Heart right ventricle (tissue), 16 donors: ENCODE results near the gene DGKH. TPM values are rescaled to one million over a fixed set of nuclear protein-coding genes. Genes with fewer than 3 reads are reported as not detected.

Experiments
- ATAC-seq, 8 donors: fragments of 200-7000 bp; cut with Tn5 transposase; one replicate each; pipeline ENCODE4 v1.9.1; 2020; ENCODE audit warnings: mild to moderate bottlenecking in 8 of 8, moderate library complexity in 8 of 8, moderate number of reproducible peaks in 1 of 8
- DNase-seq, 2 donors: peaks; one replicate each; pipeline ENCODE4 v3.0.0-alpha.2; 2020
- H3K27ac ChIP-seq, 10 donors: fragments of 200-600 bp; sonication (generic) in 2 of 10; one replicate each; pipeline versions ENCODE4 v1.5.0 to v1.8.0; 2020 to 2022; ENCODE audit warnings: mild to moderate bottlenecking in 3 of 10
- H3K27me3 ChIP-seq, 7 donors: fragments of 200-600 bp; one replicate each; pipeline ENCODE4 v1.8.0; 2021 to 2022; ENCODE audit warnings: mild to moderate bottlenecking in 2 of 7
- H3K36me3 ChIP-seq, 9 donors: fragments of 200-600 bp; sonication (generic) in 1 of 9; one replicate each; pipeline versions ENCODE4 v1.5.0 to v1.8.0; 2020 to 2022; ENCODE audit warnings: mild to moderate bottlenecking in 2 of 9
- H3K4me1 ChIP-seq, 9 donors: fragments of 200-600 bp; sonication (generic) in 1 of 9; one replicate each; pipeline versions ENCODE4 v1.5.0 to v1.8.0; 2020 to 2022; ENCODE audit warnings: mild to moderate bottlenecking in 4 of 9
- H3K4me3 ChIP-seq, 10 donors: fragments of 200-600 bp; sonication (generic) in 2 of 10; one replicate each; pipeline versions ENCODE4 v1.5.0 to v1.8.0; 2020 to 2022; ENCODE audit warnings: mild to moderate bottlenecking in 7 of 10, moderate library complexity in 2 of 10
- H3K9me3 ChIP-seq, 11 donors: fragments of 200-600 bp in 10 of 11; sonication (generic) in 2 of 11; one replicate each; pipeline versions ENCODE4 v1.5.0 to v1.8.0; 2013 to 2022; ENCODE audit warnings: mild to moderate bottlenecking in 2 of 11, control low read depth in 1 of 11, moderate library complexity in 1 of 11
- WGBS, 2 donors: extraction: QIAGEN DNeasy Blood & Tissue Kit; methylation state at CpG; one replicate each; pipeline ENCODE4 v1.1.7; 2013; ENCODE audit warnings: inconsistent platforms in 1 of 2; 5-methylcytosine and 5-hydroxymethylcytosine counted together
- intact Hi-C, 10 donors: fragments of 100-400 bp; cut with DNase I; formaldehyde crosslinking; loops; one replicate each; pipeline versions ENCODE4 v1.11.1 to v1.14.2; 2022
- polyA plus RNA-seq, 2 donors: library from polyadenylated mRNA; stranded (reverse); fragments of 200-250 nt; gene quantifications; one replicate each; pipeline ENCODE4 v1.2.3, GENCODE V29; 2013
- total RNA-seq, 10 donors: library from RNA; stranded (reverse); fragmentation: NEBNext Ultra II Directional in 3 of 10; extraction: Animal tissue kit (Norgen Biotek cat#: 25700) in 3 of 10; gene quantifications; one replicate each; pipeline versions ENCODE4 v1.2.1 to v1.2.4, GENCODE V29; 2021 to 2023
- TF ChIP-seq, protein P1 (sequence below), 9 donors: fragments of 200-600 bp; sonication (generic) in 2 of 9; IDR thresholded peaks; one replicate each; pipeline versions ENCODE4 v1.5.0 to v1.8.0; 2021 to 2022; ENCODE audit warnings: antibody characterized with exemption in 9 of 9, mild to moderate bottlenecking in 5 of 9, moderate library complexity in 1 of 9
- donor health status: Arrhythmogenic right ventricular cardiomyopathy.
- donor health status: ischemic (EF 13 %, LVEDD 7.1; RV severe dilation, severe dysfunction).
- donor health status: healthy with polysubstance abuse.
- donor health status: DM: no; HTN: yes; CAD: no.
- donor health status: DM: no; HTN: no; CAD: no.
- donor health status: ischemic (EF 25% LVEDD 6.9; RV normal size, moderate dysfunction).
- donor health status: ischemic (EF 25% LVEDD 5.7; RV mildly dilated, moderate dysfunction).
- donor health status: healthy.
- donor health status: DM: yes; HTN: yes; CAD: no.
- donor health status: Ischemic cardiomyopathy.
- donor health status: ischemic (EF 35%, LVEDD 5.7; RV mildly dilated, moderate dysfunction).
- donor health status: nonischemic (EF 11% LVEDD 7.7; RV severe dilation, severe dysfunction).
- donor health status: DM: yes; HTN: yes; CAD: no.
- donor health status: PGD.
- donor health status: ischemic (EF 29% LVEDD 5.4; RV normal size, mild dysfunction).
- donor health status: nonischemic (EF 23%, LVEDD 6.1; RV moderate dilation, normal function).

DGKH gene
- total and polyA plus RNA-seq, 12 donors: 1.2 to 11.0 (median 7.2) TPM

DNA sequence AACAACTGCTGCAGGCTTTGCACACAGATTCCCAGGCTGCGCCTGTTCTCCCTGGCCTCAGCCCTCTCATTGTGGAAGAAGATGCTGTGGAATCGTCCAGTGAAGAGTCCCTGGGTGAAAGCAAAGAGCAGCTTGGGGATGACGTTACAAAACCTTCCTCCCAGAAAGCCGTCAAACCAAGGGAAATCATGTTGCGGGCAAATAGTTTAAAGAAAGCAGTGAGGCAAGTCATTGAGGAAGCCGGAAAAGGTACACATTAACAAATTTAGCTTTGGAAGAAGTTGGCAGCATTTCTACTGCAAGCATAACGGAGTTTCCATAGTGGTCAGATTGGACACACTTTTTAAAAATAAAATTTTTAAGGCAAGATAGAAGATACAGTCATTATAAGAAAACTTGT, 140.6 kb downstream of the DGKH start:
- 86 to 89% methylated on average over 7 of the region's 7 CpGs for WGBS, 2 donors
- Histone ChIP-seq H3K9me3 (no peaks in the 10 kb centered on the region), H3K27me3 (no peaks in the 10 kb centered on the region), H3K27ac (no peak overlapping the region), H3K4me1 (no peaks in the 10 kb centered on the region), H3K4me3 (no peak overlapping the region), H3K36me3 (peaks cover 0 to 88% (median 17%) of the 10 kb centered on the region in 9 donors)
- ATAC-seq: no peak
- no peak for DNase-seq
- TF ChIP-seq, protein P1, sequence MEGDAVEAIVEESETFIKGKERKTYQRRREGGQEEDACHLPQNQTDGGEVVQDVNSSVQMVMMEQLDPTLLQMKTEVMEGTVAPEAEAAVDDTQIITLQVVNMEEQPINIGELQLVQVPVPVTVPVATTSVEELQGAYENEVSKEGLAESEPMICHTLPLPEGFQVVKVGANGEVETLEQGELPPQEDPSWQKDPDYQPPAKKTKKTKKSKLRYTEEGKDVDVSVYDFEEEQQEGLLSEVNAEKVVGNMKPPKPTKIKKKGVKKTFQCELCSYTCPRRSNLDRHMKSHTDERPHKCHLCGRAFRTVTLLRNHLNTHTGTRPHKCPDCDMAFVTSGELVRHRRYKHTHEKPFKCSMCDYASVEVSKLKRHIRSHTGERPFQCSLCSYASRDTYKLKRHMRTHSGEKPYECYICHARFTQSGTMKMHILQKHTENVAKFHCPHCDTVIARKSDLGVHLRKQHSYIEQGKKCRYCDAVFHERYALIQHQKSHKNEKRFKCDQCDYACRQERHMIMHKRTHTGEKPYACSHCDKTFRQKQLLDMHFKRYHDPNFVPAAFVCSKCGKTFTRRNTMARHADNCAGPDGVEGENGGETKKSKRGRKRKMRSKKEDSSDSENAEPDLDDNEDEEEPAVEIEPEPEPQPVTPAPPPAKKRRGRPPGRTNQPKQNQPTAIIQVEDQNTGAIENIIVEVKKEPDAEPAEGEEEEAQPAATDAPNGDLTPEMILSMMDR (IDR thresholded peaks at IDR 0.05): no peak
- intact Hi-C loops: no loop called here

DNA sequence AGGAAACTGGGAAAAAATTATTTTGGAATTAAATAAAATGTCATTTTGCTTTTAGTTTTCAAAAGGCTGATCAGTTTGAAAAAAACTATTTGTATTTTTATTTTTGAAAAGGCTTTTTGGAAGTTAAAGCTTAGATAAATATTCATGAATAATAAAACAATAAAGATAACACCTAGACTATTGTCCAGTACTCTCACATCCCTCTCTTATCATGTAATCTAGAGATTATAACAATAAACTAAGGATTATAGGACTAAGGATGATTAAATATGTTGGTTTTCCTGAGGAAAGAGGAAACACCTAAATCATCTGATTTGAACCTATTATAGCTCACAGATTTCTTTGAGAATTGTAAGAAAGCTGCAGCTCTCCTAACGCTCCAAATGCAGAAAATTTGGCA, 142.1 kb downstream of the DGKH start:
- WGBS, 2 donors: 87 to 95% methylated on average over 1 of the region's 1 CpG
- intact Hi-C loops: no loop called here
- Histone ChIP-seq H3K27ac (no peak overlapping the region), H3K4me3 (no peak overlapping the region), H3K4me1 (no peaks in the 10 kb centered on the region), H3K27me3 (no peaks in the 10 kb centered on the region), H3K36me3 (peaks cover 0 to 89% (median 17%) of the 10 kb centered on the region in 9 donors), H3K9me3 (no peaks in the 10 kb centered on the region)
- DNase-seq: no peak
- ATAC-seq: no peak
- TF ChIP-seq, protein P1 (IDR thresholded peaks at IDR 0.05): no peak

DNA sequence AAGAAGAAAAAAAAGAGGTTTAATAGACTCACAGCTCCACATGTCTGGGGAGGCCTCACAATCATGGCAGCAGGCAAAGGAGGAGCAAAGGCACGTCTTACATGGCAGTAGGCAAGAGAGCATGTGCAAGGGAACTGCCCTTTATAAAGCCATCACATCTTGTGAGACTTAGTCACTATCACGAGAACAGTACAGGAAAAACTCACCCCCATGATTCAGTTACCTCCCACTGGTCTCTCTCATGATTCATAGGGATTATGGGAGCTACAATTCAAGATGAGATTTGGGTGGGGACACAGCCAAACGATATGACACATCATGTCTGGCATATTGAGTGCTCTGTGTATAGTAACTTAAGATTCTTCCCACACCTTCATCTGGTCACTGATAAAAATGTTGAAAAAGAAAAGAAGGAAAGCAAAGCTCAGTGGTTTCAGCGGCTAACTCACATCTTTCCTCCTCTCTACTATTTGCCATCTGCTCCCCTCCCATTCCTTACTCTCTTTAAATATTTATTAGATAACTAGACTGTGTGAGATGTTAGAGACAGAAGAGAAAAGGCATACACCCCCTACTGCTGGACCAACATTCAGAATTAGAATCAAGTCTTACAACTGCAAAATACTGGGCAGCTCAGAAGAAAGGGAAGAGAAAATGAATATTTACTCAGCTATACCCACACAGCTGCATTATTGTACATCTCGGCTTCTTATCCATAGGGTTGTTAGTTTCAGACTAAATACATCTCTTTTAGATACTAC, 163.4 kb downstream of the DGKH start:
- H3K27me3 ChIP-seq: no peaks in the 10 kb centered on the region
- no peaks in the 10 kb centered on the region for H3K9me3 ChIP-seq
- ATAC-seq: no peak
- no peak overlapping the region for H3K27ac ChIP-seq
- DNase-seq: no peak
- WGBS, 2 donors: 88 to 90% methylated on average over 5 of the region's 5 CpGs
- intact Hi-C loops: no loop called here
- H3K36me3 ChIP-seq: peaks cover 0 to 91% (median 16%) of the 10 kb centered on the region in 9 donors
- TF ChIP-seq, protein P1 (IDR thresholded peaks at IDR 0.05): no peak
- H3K4me3 ChIP-seq: no peak overlapping the region
- no peaks in the 10 kb centered on the region for H3K4me1 ChIP-seq

DNA sequence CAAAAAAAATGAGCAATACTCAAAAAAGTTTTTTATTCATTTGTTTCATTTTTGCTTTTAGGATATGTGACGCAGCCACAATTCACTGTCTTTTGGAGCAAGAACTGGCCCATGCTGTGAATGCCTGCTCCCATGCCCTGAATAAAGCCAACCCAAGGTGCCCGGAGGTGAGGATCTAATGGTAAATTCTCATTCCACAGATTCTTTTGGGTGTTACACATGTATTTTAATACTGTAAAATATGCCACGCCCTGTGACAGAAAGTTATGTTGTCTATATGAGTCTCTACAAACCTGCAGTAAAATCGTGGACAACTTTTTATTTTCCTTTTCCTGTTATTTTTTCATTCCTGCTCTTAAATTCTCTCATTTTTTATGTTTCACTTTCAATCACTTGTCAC, 166.0 kb downstream of the DGKH start:
- ATAC-seq (no peak), DNase-seq (no peak)
- no peaks in the 10 kb centered on the region for H3K9me3 ChIP-seq
- no peaks in the 10 kb centered on the region for H3K4me1 ChIP-seq
- WGBS, 2 donors: 93 to 96% methylated on average over 4 of the region's 4 CpGs
- no peaks in the 10 kb centered on the region for H3K27me3 ChIP-seq
- H3K36me3 ChIP-seq: peaks cover 0 to 95% (median 16%) of the 10 kb centered on the region in 9 donors
- TF ChIP-seq, protein P1 (IDR thresholded peaks at IDR 0.05): no peak
- H3K4me3 ChIP-seq: no peak overlapping the region
- H3K27ac ChIP-seq: no peak overlapping the region
- intact Hi-C loops: no loop called here
